ENCODE data around the gene OR4F15. TPM values are rescaled to one million over a fixed set of nuclear protein-coding genes. Genes with fewer than 3 reads are reported as not detected.
"Not testable (repeated sequence)": the region's sequence is repeated elsewhere in the genome, so short reads cannot be mapped to it uniquely, and the experiment has no call there.

OR4F15 gene
- total RNA-seq (not detected), polyA plus RNA-seq (not detected)
- long read RNA-seq, donor 1, result 0 reads
- long read RNA-seq, donor 2, result 0 reads
- long read RNA-seq, donor 3, result 0 reads
- long read RNA-seq, donor 4, result 0 reads
- long read RNA-seq, donor 5, result 0 reads

- H3K27me3 ChIP-seq (ENCODE audit: control insufficient read depth in 3 of 3, insufficient read depth in 3 of 3, low read length in 2 of 3), result no peaks in the 10 kb centered on the region
- H3K9me3 ChIP-seq (ENCODE audit: control insufficient read depth in 4 of 4, insufficient read depth in 3 of 4, low read length in 3 of 4), result peaks cover 0 to 2% (median 0%) of the 10 kb centered on the region in 4 donors
- no peak within 1 kb of the TSS for H3K27ac ChIP-seq (ENCODE audit: low read depth in 1 of 2, low read length in 1 of 2)
- no peak for DNase-seq
- H3K9ac ChIP-seq (ENCODE audit: insufficient read depth in 1 of 2, low read length in 2 of 2), result no peak within 1 kb of the TSS
- TF ChIP-seq CTCF (IDR thresholded peaks at IDR 0.05; ENCODE audit: control extremely low read depth, extremely low read depth), result no peak
- H3K36me3 ChIP-seq (ENCODE audit: control insufficient read depth in 4 of 4, insufficient read depth in 4 of 4, low read length in 4 of 4), result no peaks in the 10 kb centered on the region
- H3K4me3 ChIP-seq, result no peak within 1 kb of the TSS
- ATAC-seq (ENCODE audit: insufficient read depth, low FRiP score), result no peak
- H3K4me1 ChIP-seq (ENCODE audit: control insufficient read depth in 5 of 5, insufficient read depth in 5 of 5, low read length in 5 of 5), result no peaks in the 10 kb centered on the region
Measured at GRCh38 chr15:101811902-101812301, at the start of gene OR4F15. OR4F15 (plus strand) TSS chr15:101812202; CDS start chr15:101818187, 5,985 bp downstream.

- not testable (repeated sequence) for H3K27me3 ChIP-seq (ENCODE audit: control insufficient read depth in 3 of 3, insufficient read depth in 3 of 3, low read length in 2 of 3); H3K4me3 ChIP-seq; H3K4me1 ChIP-seq (ENCODE audit: control insufficient read depth in 5 of 5, insufficient read depth in 5 of 5, low read length in 5 of 5); ATAC-seq (ENCODE audit: insufficient read depth, low FRiP score); DNase-seq; H3K9ac ChIP-seq (ENCODE audit: insufficient read depth in 1 of 2, low read length in 2 of 2); H3K27ac ChIP-seq (ENCODE audit: low read depth in 1 of 2, low read length in 1 of 2); H3K36me3 ChIP-seq (ENCODE audit: control insufficient read depth in 4 of 4, insufficient read depth in 4 of 4, low read length in 4 of 4)
- WGBS, 2 donors, result 87 to 91% methylated on average over 22 of the region's 23 CpGs
- H3K9me3 ChIP-seq (ENCODE audit: control insufficient read depth in 4 of 4, insufficient read depth in 3 of 4, low read length in 3 of 4), result peaks cover 0 to 14% (median 1%) of the 10 kb centered on the region in 4 donors
Measured at GRCh38 chr15:101764669-101765339, 47.2 kb upstream of the OR4F15 start.

GRCh38 chr15:101765340-101765671, 46.7 kb upstream of the OR4F15 start:
- H3K4me3 ChIP-seq; H3K27ac ChIP-seq (ENCODE audit: low read depth in 1 of 2, low read length in 1 of 2); H3K36me3 ChIP-seq (ENCODE audit: control insufficient read depth in 4 of 4, insufficient read depth in 4 of 4, low read length in 4 of 4); H3K9ac ChIP-seq (ENCODE audit: insufficient read depth in 1 of 2, low read length in 2 of 2); ATAC-seq (ENCODE audit: insufficient read depth, low FRiP score); H3K4me1 ChIP-seq (ENCODE audit: control insufficient read depth in 5 of 5, insufficient read depth in 5 of 5, low read length in 5 of 5); DNase-seq; H3K27me3 ChIP-seq (ENCODE audit: control insufficient read depth in 3 of 3, insufficient read depth in 3 of 3, low read length in 2 of 3): not testable (repeated sequence)
- H3K9me3 ChIP-seq (ENCODE audit: control insufficient read depth in 4 of 4, insufficient read depth in 3 of 4, low read length in 3 of 4), result peaks cover 0 to 14% (median 1%) of the 10 kb centered on the region in 4 donors
- 95 to 97% methylated on average over 7 of the region's 7 CpGs for WGBS, 2 donors

GRCh38 chr15:101765772-101766456, 46.1 kb upstream of the OR4F15 start:
- no peak for ATAC-seq (ENCODE audit: insufficient read depth, low FRiP score)
- TF ChIP-seq CTCF (IDR thresholded peaks at IDR 0.05; ENCODE audit: control extremely low read depth, extremely low read depth), result no peak
- H3K36me3 ChIP-seq (ENCODE audit: control insufficient read depth in 4 of 4, insufficient read depth in 4 of 4, low read length in 4 of 4), result peaks cover 0 to 1% (median 0%) of the 10 kb centered on the region in 4 donors
- no peak overlapping the region for H3K9ac ChIP-seq (ENCODE audit: insufficient read depth in 1 of 2, low read length in 2 of 2)
- 84 to 97% methylated on average over 15 of the region's 15 CpGs for whole genome bisulfite sequencing, 2 donors
- H3K27ac ChIP-seq (ENCODE audit: low read depth in 1 of 2, low read length in 1 of 2), result no peak overlapping the region
- DNase-seq, result no peak
- H3K4me3 ChIP-seq, result no peak overlapping the region
- no peaks in the 10 kb centered on the region for H3K4me1 ChIP-seq (ENCODE audit: control insufficient read depth in 5 of 5, insufficient read depth in 5 of 5, low read length in 5 of 5)
- no peaks in the 10 kb centered on the region for H3K27me3 ChIP-seq (ENCODE audit: control insufficient read depth in 3 of 3, insufficient read depth in 3 of 3, low read length in 2 of 3)
- H3K9me3 ChIP-seq (ENCODE audit: control insufficient read depth in 4 of 4, insufficient read depth in 3 of 4, low read length in 3 of 4), result peaks cover 0 to 14% (median 1%) of the 10 kb centered on the region in 4 donors

GRCh38 chr15:101767083-101767640, 44.8 kb upstream of the OR4F15 start:
- WGBS, 2 donors, result 82 to 93% methylated on average over 6 to 7 of the region's 11 CpGs
- not testable (repeated sequence) for H3K9ac ChIP-seq (ENCODE audit: insufficient read depth in 1 of 2, low read length in 2 of 2); H3K4me1 ChIP-seq (ENCODE audit: control insufficient read depth in 5 of 5, insufficient read depth in 5 of 5, low read length in 5 of 5); H3K36me3 ChIP-seq (ENCODE audit: control insufficient read depth in 4 of 4, insufficient read depth in 4 of 4, low read length in 4 of 4); H3K27me3 ChIP-seq (ENCODE audit: control insufficient read depth in 3 of 3, insufficient read depth in 3 of 3, low read length in 2 of 3); H3K4me3 ChIP-seq; DNase-seq; H3K27ac ChIP-seq (ENCODE audit: low read depth in 1 of 2, low read length in 1 of 2); ATAC-seq (ENCODE audit: insufficient read depth, low FRiP score)
- peaks cover 0 to 14% (median 1%) of the 10 kb centered on the region in 4 donors for H3K9me3 ChIP-seq (ENCODE audit: control insufficient read depth in 4 of 4, insufficient read depth in 3 of 4, low read length in 3 of 4)
